K562 (cell line): ENCODE data around the gene PSRC1. TPM values are rescaled to one million over a fixed set of nuclear protein-coding genes. Genes with fewer than 3 reads are reported as not detected.

Source experiments
- CEBPB ChIP-seq: fragments of 450-650 bp; IDR thresholded peaks from 2 replicates; pipeline ENCODE4 v1.6.1; 2016; ENCODE audit warnings: missing genetic modification characterization, missing compliant biosample characterization
- CGGBP1 ChIP-seq: fragments of 250-450 bp; sonication (Bioruptor Pico); IDR thresholded peaks from 2 replicates; pipeline ENCODE4 v1.9.0; 2021; ENCODE audit warnings: mild to moderate bottlenecking
- EHMT2 ChIP-seq: fragments of 450-650 bp; IDR thresholded peaks from 2 replicates; pipeline ENCODE4 v1.6.1; 2018; ENCODE audit warnings: antibody characterized with exemption
- ID3 ChIP-seq, 2 experiments: fragments of 250-450 bp in 1 of 2; fragments of 450-650 bp in 1 of 2; sonication (Bioruptor Pico) in 1 of 2; IDR thresholded peaks; 2 replicates each; pipeline versions ENCODE4 v1.6.1 to v1.8.0; 2016 to 2021; ENCODE audit warnings: mild to moderate bottlenecking in 2 of 2, moderate library complexity in 2 of 2, missing compliant biosample characterization in 1 of 2, missing genetic modification characterization in 1 of 2
- MECOM ChIP-seq: fragments of 250-450 bp; sonication (Bioruptor Pico); IDR thresholded peaks from 2 replicates; pipeline ENCODE4 v1.8.0; 2022; ENCODE audit warnings: inconsistent platforms
- NFE2 ChIP-seq: IDR thresholded peaks from 2 replicates; pipeline ENCODE4 v1.6.1; 2014; ENCODE audit warnings: antibody characterized with exemption, low read depth
- NFIC ChIP-seq: fragments of 450-650 bp; IDR thresholded peaks from 2 replicates; pipeline ENCODE4 v1.6.1; 2017; ENCODE audit warnings: mild to moderate bottlenecking, inconsistent platforms
- NFRKB ChIP-seq: fragments of 450-650 bp; IDR thresholded peaks from 2 replicates; pipeline ENCODE4 v1.6.1; 2016; ENCODE audit warnings: low read depth
- NR2C2 ChIP-seq, 2 experiments: fragments of 200-800 bp in 1 of 2; sonication (Bioruptor generic) in 1 of 2; sonication (generic) in 1 of 2; formaldehyde crosslinking in 1 of 2; IDR thresholded peaks; 2 replicates each; pipeline versions ENCODE4 v1.6.1 to v1.8.0; 2016 to 2022; ENCODE audit warnings: mild to moderate bottlenecking in 1 of 2, missing compliant biosample characterization in 1 of 2, missing genetic modification characterization in 1 of 2, missing genetic modification reagents in 1 of 2
- NR4A1 ChIP-seq, 2 experiments: fragments of 250-450 bp in 1 of 2; fragments of 450-650 bp in 1 of 2; sonication (Bioruptor Pico) in 1 of 2; IDR thresholded peaks; 2 replicates each; pipeline versions ENCODE4 v1.4.0 to v1.6.1; 2016 to 2020; ENCODE audit warnings: mild to moderate bottlenecking in 2 of 2, missing compliant biosample characterization in 1 of 2, missing genetic modification characterization in 1 of 2, moderate library complexity in 1 of 2
- SAP30 ChIP-seq: fragments of 200-600 bp; sonication (generic); IDR thresholded peaks from 2 replicates; pipeline ENCODE4 v1.6.1; 2012; ENCODE audit warnings: borderline replicate concordance, low read depth, mild to moderate bottlenecking, moderate library complexity, low read length, control low read depth, inconsistent platforms; ENCODE audit not compliant: insufficient read depth, poor library complexity, severe bottlenecking
- SNRNP70 ChIP-seq: fragments of 200-400 bp; formaldehyde crosslinking; optimal IDR thresholded peaks from 2 replicates; pipeline ENCODE3; 2017; ENCODE audit warnings: low read depth, low read length
- SP2 ChIP-seq: IDR thresholded peaks from 2 replicates; pipeline ENCODE4 v1.6.1; 2011; ENCODE audit warnings: mild to moderate bottlenecking, low read depth, low read length, moderate library complexity; ENCODE audit not compliant: poor library complexity, severe bottlenecking; ENCODE audit errors: extremely low read depth
- ZBTB2 ChIP-seq: fragments of 450-650 bp; IDR thresholded peaks from 2 replicates; pipeline ENCODE4 v1.6.1; 2016; ENCODE audit warnings: antibody characterized with exemption
- ZNF124 ChIP-seq: sonication (generic); formaldehyde crosslinking; IDR thresholded peaks from 2 replicates; pipeline ENCODE4 v1.8.1; 2022; ENCODE audit warnings: missing genetic modification reagents
- ZNF407 ChIP-seq: fragments of 450-650 bp; IDR thresholded peaks from 2 replicates; pipeline ENCODE4 v1.6.1; 2016; ENCODE audit warnings: low read depth
- ZNF75A ChIP-seq: fragments of 450-650 bp; formaldehyde crosslinking; IDR thresholded peaks from 2 replicates; pipeline ENCODE4 v1.4.0; 2020; ENCODE audit warnings: mild to moderate bottlenecking
- polyA plus RNA-seq, 8 experiments: library from polyadenylated mRNA; depleted of rRNA in 4 of 8; stranded (reverse) in 5 of 8; unstranded in 3 of 8; fragments of >200 nt; fragmentation: Nextera tagmentation in 2 of 8; fragmentation: Illumina TruSeq in 1 of 8; extraction: Ambion mirVana in 2 of 8; extraction: Trizol in 1 of 8; gene quantifications; 2 replicates each; pipeline versions ENCODE4 v1.2.1 to v1.2.3, GENCODE V29; 2011 to 2014; ENCODE audit warnings: inconsistent platforms in 1 of 8, missing spikeins in 1 of 8
- total RNA-seq, 7 experiments: library from RNA; depleted of rRNA in 6 of 7; stranded (reverse); fragments of >200 nt in 6 of 7; fragmentation: Illumina TruSeq in 2 of 7; extraction: Trizol in 2 of 7; gene quantifications; 2 replicates each; pipeline versions ENCODE4 v1.2.1 to v1.2.3, GENCODE V29; 2011 to 2021; ENCODE audit warnings: low replicate concordance in 1 of 7

PSRC1 gene
- total and polyA plus RNA-seq, 9 of the 15 experiments (the other 6 are each of a cell fraction or from before 2014, with no cell fraction given) = 6.5 to 65.2 (median 39.3) TPM

GRCh38 chr1:109300650-109301151 is 17.8 kb upstream of the PSRC1 start (continued):
- TF ChIP-seq ZNF407 (no peak), SP2 (no peak), NR2C2 (CRISPR knock-in tag; IDR thresholded peaks at IDR 0.05) (no peak), NR2C2 (tag; IDR thresholded peaks at IDR 0.05) (no peak), NFIC (peak; percentile 25; the same call in 1 of the 2 replicates), ZNF75A (CRISPR knock-in tag) (no peak), MECOM (CRISPR knock-in tag) (no peak), NFE2 (no peak), SNRNP70 (no peak), ZNF124 (no peak), ZBTB2 (no peak), NFRKB (peak; percentile 46; the same call in 1 of the 2 replicates), CGGBP1 (CRISPR knock-in tag) (no peak), CEBPB (peak; percentile 82), NR4A1 (CRISPR knock-in tag; IDR thresholded peaks at IDR 0.05) (no peak), NR4A1 (tag; IDR thresholded peaks at IDR 0.05) (peak; percentile 59; the same call in 1 of the 2 replicates), ID3 (CRISPR knock-in tag; IDR thresholded peaks at IDR 0.05) (no peak), ID3 (tag; IDR thresholded peaks at IDR 0.05) (peak; percentile 17; the same call in 1 of the 2 replicates), EHMT2 (no peak), SAP30 (no peak)
